Activated gamma-delta T cell treated with anti-CD3 and anti-CD28 coated beads, Interleukin-2, amount 50 U/mL, for 16 hours (primary cell): Measurements from ENCODE around the gene SENP5.

ENCODE experiments used
- DNase-seq: peaks from one replicate; pipeline ENCODE4 v3.0.0-alpha.2; 2020; ENCODE audit warnings: low read depth

The SENP5 gene

GRCh38 chr3:196968233-196969133 is 100.8 kb downstream of the SENP5 start, which contains the start of gene PIGZ:
Gene PIGZ (minus strand): TSS chr3:196968833. CDS start chr3:196952031, 16,802 bp downstream.
- DNase-seq: no peak

- DNase-seq: no peak
These were observed 101.5 kb downstream of the SENP5 start for GRCh38 chr3:196969134-196969659.

- peak; percentile 49 for DNase-seq
These were observed 102.2 kb downstream of the SENP5 start for GRCh38 chr3:196969660-196970546.

GRCh38 chr3:196970547-196971093 is 102.9 kb downstream of the SENP5 start:
- DNase-seq: no peak

GRCh38 chr3:196971094-196971698 is 103.5 kb downstream of the SENP5 start:
- no peak for DNase-seq

GRCh38 chr3:196974661-196975060 is 106.9 kb downstream of the SENP5 start:
- DNase-seq: no peak

GRCh38 chr3:196975349-196975748 is 107.6 kb downstream of the SENP5 start:
- no peak for DNase-seq

GRCh38 chr3:196976941-196977340 is 109.2 kb downstream of the SENP5 start:
- no peak for DNase-seq

- DNase-seq: no peak
These were observed 111.8 kb downstream of the SENP5 start for GRCh38 chr3:196979545-196979944.

GRCh38 chr3:196981657-196982056 is 113.9 kb downstream of the SENP5 start:
- DNase-seq: no peak

GRCh38 chr3:196983186-196983585 is 115.5 kb downstream of the SENP5 start:
- no peak for DNase-seq
